AG10803 (cell line): ENCODE results near the gene CLASRP.

Experiments
- DNase-seq: peaks from one replicate; pipeline ENCODE4 v3.0.0; 2010; ENCODE audit warnings: low read depth
- H3K4me3 ChIP-seq: 2 replicates; pipeline ENCODE4 v1.5.1; 2011; ENCODE audit warnings: mild to moderate bottlenecking, low read length, control low read depth
- CTCF ChIP-seq: conservative IDR thresholded peaks from 2 replicates; pipeline ENCODE4 v1.5.1; 2011; ENCODE audit warnings: mild to moderate bottlenecking, low read length, control low read depth, inconsistent platforms

The CLASRP gene

GRCh38 chr19:45038931-45039893 is at the start of gene CLASRP:
CLASRP (plus strand) TSS chr19:45039045; CDS start chr19:45040213, 1,168 bp downstream.
- TF ChIP-seq CTCF: no peak
- DNase-seq: peak; percentile 87
- H3K4me3 ChIP-seq: peak within 1 kb of the TSS; percentile 98

- TF ChIP-seq CTCF: no peak
Measured at GRCh38 chr19:44990459-44990858, 48.4 kb upstream of the CLASRP start.

GRCh38 chr19:44990966-44991365 is 47.9 kb upstream of the CLASRP start:
- no peak for TF ChIP-seq CTCF
- H3K4me3 ChIP-seq: no peak overlapping the region
- no peak for DNase-seq

More at GRCh38 chr19:44990459-44990858, 48.4 kb upstream of the CLASRP start:
- no peak overlapping the region for H3K4me3 ChIP-seq
- DNase-seq: no peak

- no peak overlapping the region for H3K4me3 ChIP-seq
- DNase-seq: no peak
- no peak for TF ChIP-seq CTCF
Measured at GRCh38 chr19:44992336-44993163, 46.3 kb upstream of the CLASRP start.

- DNase-seq: no peak
- H3K4me3 ChIP-seq: no peak overlapping the region
- no peak for TF ChIP-seq CTCF
Measured at GRCh38 chr19:44993526-44993925, 45.3 kb upstream of the CLASRP start.

- no peak overlapping the region for H3K4me3 ChIP-seq
- no peak for TF ChIP-seq CTCF
- DNase-seq: no peak
Measured at GRCh38 chr19:44993926-44994537, 44.8 kb upstream of the CLASRP start.
